OCI-LY7 (cell line): Measurements from ENCODE around the gene RTP2. TPM values are rescaled to one million over a fixed set of nuclear protein-coding genes. Genes with fewer than 3 reads are reported as not detected.

Experiments used
- BruUV-seq: library from RNA; stranded (reverse); fragments of 400-500 nt; replicated peaks from 2 replicates; lab custom pipeline; 2021; lab: Mats Ljungman, UMichigan
- CTCF ChIA-PET: fragments of 300-600 bp; sonication (Branson Sonifier 250); formaldehyde crosslinking; loops from one replicate; lab custom pipeline; 2022; ENCODE audit warnings: antibody characterized with exemption; ENCODE audit not compliant: unreplicated experiment; lab: Charles Lee
- POLR2A ChIA-PET: fragments of 300-600 bp; sonication (Branson Sonifier 250); formaldehyde crosslinking; loops from one replicate; lab custom pipeline; 2022; ENCODE audit warnings: antibody characterized with exemption; lab: Charles Lee
- DNase-seq: peaks from one replicate; pipeline ENCODE4 v3.0.0-alpha.2; 2015; ENCODE audit warnings: low spot score
- H2AFZ ChIP-seq: fragments of 200-600 bp; sonication (generic), shearing (Covaris generic); 2 replicates; pipeline ENCODE4 v1.6.1; 2014; ENCODE audit warnings: mild to moderate bottlenecking, antibody characterized with exemption, low read length, moderate library complexity
- H3K27ac ChIP-seq: fragments of 200-600 bp; sonication (generic); 2 replicates; pipeline ENCODE4 v1.5.1; 2014; ENCODE audit warnings: mixed run types, low read depth, mild to moderate bottlenecking, moderate library complexity, low read length, inconsistent platforms; ENCODE audit not compliant: poor library complexity, severe bottlenecking
- H3K36me3 ChIP-seq: fragments of 200-600 bp; sonication (generic); 2 replicates; pipeline ENCODE4 v1.6.1; 2014; ENCODE audit warnings: mild to moderate bottlenecking, antibody characterized with exemption, low read length, moderate library complexity, mixed read lengths; ENCODE audit not compliant: insufficient read depth
- H3K4me1 ChIP-seq: fragments of 200-600 bp; sonication (generic); 2 replicates; pipeline ENCODE4 v1.5.1; 2014; ENCODE audit warnings: mild to moderate bottlenecking, low read length; ENCODE audit not compliant: insufficient read depth, poor library complexity, severe bottlenecking
- H3K4me2 ChIP-seq: fragments of 200-600 bp; sonication (generic); 2 replicates; pipeline ENCODE4 v1.6.1; 2014; ENCODE audit warnings: mild to moderate bottlenecking, low read length
- H3K4me3 ChIP-seq: fragments of 200-600 bp; sonication (generic); 2 replicates; pipeline ENCODE4 v1.5.1; 2014; ENCODE audit warnings: mild to moderate bottlenecking, low read depth, low read length; ENCODE audit not compliant: poor library complexity, severe bottlenecking
- H3K79me2 ChIP-seq: fragments of 200-600 bp; sonication (generic); 2 replicates; pipeline ENCODE4 v1.6.1; 2016; ENCODE audit warnings: low read depth, mild to moderate bottlenecking, low read length, moderate library complexity, mixed read lengths; ENCODE audit not compliant: insufficient read depth
- H3K9me2 ChIP-seq: fragments of 200-600 bp; sonication (generic); 2 replicates; pipeline ENCODE4 v1.6.1; 2016; ENCODE audit warnings: mild to moderate bottlenecking, low read length, mixed read lengths; ENCODE audit not compliant: insufficient read depth
- H3K9me3 ChIP-seq: fragments of 200-600 bp; sonication (generic); 2 replicates; pipeline ENCODE4 v1.6.1; 2014; ENCODE audit warnings: mild to moderate bottlenecking, mixed run types, low read length, mixed read lengths
- H4K20me1 ChIP-seq: fragments of 200-600 bp; sonication (generic); 2 replicates; pipeline ENCODE4 v1.6.1; 2014; ENCODE audit warnings: mild to moderate bottlenecking, antibody characterized with exemption, low read length, moderate library complexity, mixed read lengths; ENCODE audit not compliant: insufficient read depth
- EZH2phosphoT487 ChIP-seq: fragments of 200-600 bp; sonication (generic); IDR thresholded peaks from 2 replicates; pipeline ENCODE4 v1.6.1; 2018; ENCODE audit warnings: low read depth, borderline replicate concordance, mild to moderate bottlenecking, mixed run types, antibody characterized with exemption, low read length, moderate library complexity, mixed read lengths
- intact Hi-C: fragments of 100-400 bp; cut with micrococcal nuclease; formaldehyde crosslinking; loops from one replicate; pipeline ENCODE4 v1.10.0; 2022; ENCODE audit not compliant: unreplicated experiment
- total RNA-seq, 2 experiments: library from RNA; depleted of rRNA in 1 of 2; stranded (reverse); fragments of >200 nt in 1 of 2; shearing (Covaris generic) in 1 of 2; gene quantifications; 2 replicates each; pipeline ENCODE4 v1.2.3, GENCODE V29; 2014 to 2022
- TF ChIP-seq, protein P1 (sequence below): fragments of 200-600 bp; sonication (generic); conservative IDR thresholded peaks from 2 replicates; pipeline ENCODE4 v1.5.1; 2014; ENCODE audit warnings: mild to moderate bottlenecking, antibody characterized with exemption, low read length, moderate library complexity, mixed read lengths

Gene RTP2
- total RNA-seq, 2 experiments from 2014 or later, result not detected

DNA sequence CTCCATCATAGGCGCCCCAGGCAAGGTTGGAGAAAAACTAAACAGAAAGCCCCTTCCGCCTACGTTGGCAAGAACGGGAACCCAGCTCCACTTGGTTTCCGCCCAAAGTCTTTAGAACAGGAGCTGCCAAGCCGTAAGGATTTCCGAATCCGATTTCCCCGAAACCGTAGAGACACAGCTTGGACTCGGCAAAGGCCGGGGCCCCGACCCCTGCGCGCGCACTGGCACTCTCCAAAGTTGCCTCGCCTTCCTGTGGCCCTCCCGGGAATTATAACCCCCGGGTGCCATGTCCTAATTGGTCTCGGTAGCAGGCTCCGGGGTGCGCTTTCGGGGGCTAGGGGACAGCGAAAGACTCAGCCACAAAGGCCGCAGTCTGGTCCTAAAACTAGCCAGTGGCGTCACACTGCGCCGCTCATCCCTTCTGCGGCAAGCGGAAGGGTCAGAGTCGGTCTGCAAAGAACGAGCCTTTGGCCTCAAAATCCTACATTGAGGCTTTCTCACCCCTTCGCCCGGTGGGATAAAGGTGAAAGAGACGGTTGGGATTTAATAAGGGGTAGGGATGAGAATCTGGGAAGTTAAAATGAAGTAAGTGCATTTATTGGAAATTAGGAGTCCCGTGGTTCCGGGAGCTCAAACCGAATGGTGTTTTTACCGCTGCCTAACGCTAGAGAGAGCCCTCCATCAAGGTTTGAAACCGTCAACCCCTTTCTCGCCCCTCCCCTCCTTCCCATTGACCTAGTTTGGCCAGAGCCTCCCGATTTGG lies 36.2 kb upstream of the RTP2 start:
- POLR2A ChIA-PET, result interaction anchor here (0.9 to 13.4 kb wide), 8 partner anchors 10 to 1216 kb away, joined by 3 to 531 read pairs (median 4); no protein-coding TSS in a partner anchor
- TF ChIP-seq, protein P1, sequence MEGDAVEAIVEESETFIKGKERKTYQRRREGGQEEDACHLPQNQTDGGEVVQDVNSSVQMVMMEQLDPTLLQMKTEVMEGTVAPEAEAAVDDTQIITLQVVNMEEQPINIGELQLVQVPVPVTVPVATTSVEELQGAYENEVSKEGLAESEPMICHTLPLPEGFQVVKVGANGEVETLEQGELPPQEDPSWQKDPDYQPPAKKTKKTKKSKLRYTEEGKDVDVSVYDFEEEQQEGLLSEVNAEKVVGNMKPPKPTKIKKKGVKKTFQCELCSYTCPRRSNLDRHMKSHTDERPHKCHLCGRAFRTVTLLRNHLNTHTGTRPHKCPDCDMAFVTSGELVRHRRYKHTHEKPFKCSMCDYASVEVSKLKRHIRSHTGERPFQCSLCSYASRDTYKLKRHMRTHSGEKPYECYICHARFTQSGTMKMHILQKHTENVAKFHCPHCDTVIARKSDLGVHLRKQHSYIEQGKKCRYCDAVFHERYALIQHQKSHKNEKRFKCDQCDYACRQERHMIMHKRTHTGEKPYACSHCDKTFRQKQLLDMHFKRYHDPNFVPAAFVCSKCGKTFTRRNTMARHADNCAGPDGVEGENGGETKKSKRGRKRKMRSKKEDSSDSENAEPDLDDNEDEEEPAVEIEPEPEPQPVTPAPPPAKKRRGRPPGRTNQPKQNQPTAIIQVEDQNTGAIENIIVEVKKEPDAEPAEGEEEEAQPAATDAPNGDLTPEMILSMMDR, result peak; percentile 86
- TF ChIP-seq EZH2phosphoT487, result no peak
- intact Hi-C loops, result loop anchor here (10.0 kb wide), 1 partner anchor 1306 kb away; no protein-coding TSS in a partner anchor
- H4K20me1 ChIP-seq, result peaks cover 57% of the 10 kb centered on the region
- H2AFZ ChIP-seq, result no peak overlapping the region
- no TSS peak for BruUV-seq
- peaks cover 99% of the 10 kb centered on the region for H3K36me3 ChIP-seq
- H3K79me2 ChIP-seq, result peaks cover 100% of the 10 kb centered on the region
- H3K9me3 ChIP-seq, result no peaks in the 10 kb centered on the region
- CTCF ChIA-PET, result interaction anchor here (0.5 to 1.0 kb wide), 4 partner anchors 233 to 1216 kb away, joined by 3 to 5 read pairs (median 3); no protein-coding TSS in a partner anchor
- peak; percentile 76 for DNase-seq
- H3K9me2 ChIP-seq, result no peaks in the 10 kb centered on the region
- peak overlapping the region; percentile 90 for H3K27ac ChIP-seq
- H3K4me2 ChIP-seq, result peak overlapping the region; percentile 93
- H3K4me1 ChIP-seq, result peaks cover 60% of the 10 kb centered on the region
- peak overlapping the region; percentile 86 for H3K4me3 ChIP-seq

DNA sequence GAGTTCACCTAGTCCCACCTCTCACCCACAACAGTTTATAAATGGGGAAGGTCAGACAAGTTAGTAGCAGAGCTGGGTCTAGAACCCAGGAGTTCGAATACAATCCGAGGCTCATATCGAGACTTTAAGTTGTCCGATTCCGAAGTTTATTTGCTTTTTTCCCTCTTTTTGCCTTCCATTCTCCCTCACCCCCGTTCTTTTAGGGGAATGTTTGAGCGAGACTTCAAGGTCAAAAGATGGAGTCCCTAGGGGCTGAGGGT lies 35.6 kb upstream of the RTP2 start:
- Histone ChIP-seq H2AFZ (no peak overlapping the region), H3K4me1 (peaks cover 60% of the 10 kb centered on the region), H4K20me1 (peaks cover 62% of the 10 kb centered on the region), H3K27ac (peak overlapping the region; percentile 90), H3K4me3 (peak overlapping the region; percentile 86), H3K9me2 (no peaks in the 10 kb centered on the region), H3K4me2 (peak overlapping the region; percentile 93), H3K79me2 (peaks cover 100% of the 10 kb centered on the region), H3K36me3 (peaks cover 99% of the 10 kb centered on the region), H3K9me3 (no peaks in the 10 kb centered on the region)
- no TSS peak for BruUV-seq
- intact Hi-C loops, result loop anchor here (10.0 kb wide), 1 partner anchor 1307 kb away; no protein-coding TSS in a partner anchor
- ChIA-PET POLR2A (interaction anchor here (1.0 to 13.4 kb wide), 5 partner anchors 11 to 1217 kb away, joined by 3 to 531 read pairs (median 3); no protein-coding TSS in a partner anchor), CTCF (no interaction called here)
- TF ChIP-seq, protein P1, result no peak
- no peak for TF ChIP-seq EZH2phosphoT487
- DNase-seq, result no peak
